SU-DHL-6 (cell line): Measurements from ENCODE around the gene CST8.

ENCODE experiments used
- EZH2phosphoT487 ChIP-seq: fragments of 200-600 bp; sonication (generic), shearing (Covaris generic); conservative IDR thresholded peaks from 2 replicates; pipeline ENCODE4 v1.6.1; 2018; ENCODE audit warnings: mild to moderate bottlenecking, antibody characterized with exemption, low read length, moderate library complexity, mixed read lengths
- TF ChIP-seq, protein P1 (sequence below): fragments of 200-600 bp; sonication (generic); IDR thresholded peaks from one replicate; pipeline ENCODE4 v1.5.1; 2017; ENCODE audit warnings: antibody characterized with exemption, mild to moderate bottlenecking, low read length, moderate library complexity; ENCODE audit not compliant: insufficient read depth, poor library complexity, severe bottlenecking

GRCh38 chr20:23459461-23460150 is 31.3 kb upstream of the CST8 start:
- TF ChIP-seq, protein P1, sequence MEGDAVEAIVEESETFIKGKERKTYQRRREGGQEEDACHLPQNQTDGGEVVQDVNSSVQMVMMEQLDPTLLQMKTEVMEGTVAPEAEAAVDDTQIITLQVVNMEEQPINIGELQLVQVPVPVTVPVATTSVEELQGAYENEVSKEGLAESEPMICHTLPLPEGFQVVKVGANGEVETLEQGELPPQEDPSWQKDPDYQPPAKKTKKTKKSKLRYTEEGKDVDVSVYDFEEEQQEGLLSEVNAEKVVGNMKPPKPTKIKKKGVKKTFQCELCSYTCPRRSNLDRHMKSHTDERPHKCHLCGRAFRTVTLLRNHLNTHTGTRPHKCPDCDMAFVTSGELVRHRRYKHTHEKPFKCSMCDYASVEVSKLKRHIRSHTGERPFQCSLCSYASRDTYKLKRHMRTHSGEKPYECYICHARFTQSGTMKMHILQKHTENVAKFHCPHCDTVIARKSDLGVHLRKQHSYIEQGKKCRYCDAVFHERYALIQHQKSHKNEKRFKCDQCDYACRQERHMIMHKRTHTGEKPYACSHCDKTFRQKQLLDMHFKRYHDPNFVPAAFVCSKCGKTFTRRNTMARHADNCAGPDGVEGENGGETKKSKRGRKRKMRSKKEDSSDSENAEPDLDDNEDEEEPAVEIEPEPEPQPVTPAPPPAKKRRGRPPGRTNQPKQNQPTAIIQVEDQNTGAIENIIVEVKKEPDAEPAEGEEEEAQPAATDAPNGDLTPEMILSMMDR: no peak
- TF ChIP-seq EZH2phosphoT487: no peak
